IPS DF 6.9 (cell line): ENCODE measurements around the gene COL27A1.

Experiments
- DNase-seq: peaks from one replicate; pipeline ENCODE4 v3.0.0-alpha.2; 2013; ENCODE audit warnings: low read depth, low spot score
- H3K27ac ChIP-seq: one replicate; pipeline ENCODE4 v1.5.1; 2013; ENCODE audit warnings: low read length, control low read depth
- H3K27me3 ChIP-seq: 2 replicates; pipeline ENCODE4 v1.6.1; 2013; ENCODE audit warnings: mild to moderate bottlenecking, low read length; ENCODE audit not compliant: control insufficient read depth, insufficient read depth
- H3K36me3 ChIP-seq: 2 replicates; pipeline ENCODE4 v1.6.1; 2013; ENCODE audit warnings: low read length; ENCODE audit not compliant: control insufficient read depth, insufficient read depth
- H3K4me1 ChIP-seq: 2 replicates; pipeline ENCODE4 v1.6.1; 2013; ENCODE audit warnings: low read length; ENCODE audit not compliant: control insufficient read depth, insufficient read depth
- H3K4me3 ChIP-seq: 2 replicates; pipeline ENCODE4 v1.5.1; 2013; ENCODE audit warnings: mild to moderate bottlenecking, low read length
- H3K9me3 ChIP-seq: 2 replicates; pipeline ENCODE4 v1.6.1; 2013; ENCODE audit warnings: low read length, inconsistent platforms; ENCODE audit not compliant: control insufficient read depth, insufficient read depth
- WGBS: extraction: QIAGEN DNeasy Blood & Tissue Kit; methylation state at CpG from one replicate; pipeline ENCODE4 v1.1.7; 2013; ENCODE audit warnings: mixed read lengths, missing lambda C conversion rate; ENCODE audit not compliant: insufficient read length, insufficient coverage; 5-methylcytosine and 5-hydroxymethylcytosine counted together

COL27A1 gene

DNA sequence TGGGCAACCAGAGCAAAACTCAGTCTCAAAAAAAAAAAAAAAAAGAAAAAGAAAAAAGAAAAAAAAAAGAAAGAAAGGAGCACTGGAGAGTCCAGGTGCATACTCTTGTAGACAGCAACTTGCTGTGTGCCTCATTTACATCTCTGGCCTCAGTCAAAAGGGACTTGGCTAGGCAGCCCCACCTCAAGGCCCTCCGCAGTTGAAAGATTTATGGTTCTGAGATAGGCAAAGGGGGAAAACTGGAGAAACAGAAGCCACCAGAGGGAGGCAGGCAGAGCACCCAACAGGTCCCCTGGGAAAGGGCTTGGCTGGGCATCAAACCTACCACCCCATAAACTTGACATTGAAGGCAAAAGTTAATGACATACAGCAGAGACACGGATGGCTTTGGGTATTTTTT is 180.4 kb downstream of the COL27A1 start:
- Histone ChIP-seq H3K9me3 (no peaks in the 10 kb centered on the region), H3K27me3 (no peaks in the 10 kb centered on the region), H3K27ac (no peak overlapping the region), H3K36me3 (peaks cover 13% of the 10 kb centered on the region), H3K4me1 (no peaks in the 10 kb centered on the region), H3K4me3 (no peak overlapping the region)
- DNase-seq = no peak
- WGBS = no CpG with 5 or more reads among the region's 2 CpGs

GRCh38 chr9:114336157-114336556 is 180.8 kb downstream of the COL27A1 start:
- H3K4me3 ChIP-seq = no peak overlapping the region
- H3K27ac ChIP-seq = no peak overlapping the region
- WGBS = no CpG with 5 or more reads among the region's 10 CpGs
- no peaks in the 10 kb centered on the region for H3K9me3 ChIP-seq
- no peak for DNase-seq
- H3K27me3 ChIP-seq = no peaks in the 10 kb centered on the region
- H3K4me1 ChIP-seq = no peaks in the 10 kb centered on the region
- peaks cover 13% of the 10 kb centered on the region for H3K36me3 ChIP-seq

GRCh38 chr9:114336699-114337395 is 181.5 kb downstream of the COL27A1 start:
- WGBS = no CpG with 5 or more reads among the region's 23 CpGs
- H3K27me3 ChIP-seq = no peaks in the 10 kb centered on the region
- no peaks in the 10 kb centered on the region for H3K9me3 ChIP-seq
- H3K4me3 ChIP-seq = no peak overlapping the region
- no peaks in the 10 kb centered on the region for H3K4me1 ChIP-seq
- H3K36me3 ChIP-seq = peaks cover 15% of the 10 kb centered on the region
- no peak overlapping the region for H3K27ac ChIP-seq
- DNase-seq = no peak

- Histone ChIP-seq H3K4me3 (no peak overlapping the region), H3K27me3 (no peaks in the 10 kb centered on the region), H3K27ac (no peak overlapping the region), H3K36me3 (peaks cover 15% of the 10 kb centered on the region), H3K4me1 (no peaks in the 10 kb centered on the region), H3K9me3 (no peaks in the 10 kb centered on the region)
- DNase-seq = no peak
- no CpG with 5 or more reads among the region's 2 CpGs for WGBS
These were observed 182.8 kb downstream of the COL27A1 start for GRCh38 chr9:114338187-114338586.

- Histone ChIP-seq H3K27me3 (no peaks in the 10 kb centered on the region), H3K36me3 (peaks cover 20% of the 10 kb centered on the region), H3K4me1 (no peaks in the 10 kb centered on the region), H3K4me3 (no peak overlapping the region), H3K9me3 (no peaks in the 10 kb centered on the region), H3K27ac (no peak overlapping the region)
- no peak for DNase-seq
- no CpG with 5 or more reads among the region's 16 CpGs for WGBS
These were observed 184.0 kb downstream of the COL27A1 start for GRCh38 chr9:114339130-114339908.

DNA sequence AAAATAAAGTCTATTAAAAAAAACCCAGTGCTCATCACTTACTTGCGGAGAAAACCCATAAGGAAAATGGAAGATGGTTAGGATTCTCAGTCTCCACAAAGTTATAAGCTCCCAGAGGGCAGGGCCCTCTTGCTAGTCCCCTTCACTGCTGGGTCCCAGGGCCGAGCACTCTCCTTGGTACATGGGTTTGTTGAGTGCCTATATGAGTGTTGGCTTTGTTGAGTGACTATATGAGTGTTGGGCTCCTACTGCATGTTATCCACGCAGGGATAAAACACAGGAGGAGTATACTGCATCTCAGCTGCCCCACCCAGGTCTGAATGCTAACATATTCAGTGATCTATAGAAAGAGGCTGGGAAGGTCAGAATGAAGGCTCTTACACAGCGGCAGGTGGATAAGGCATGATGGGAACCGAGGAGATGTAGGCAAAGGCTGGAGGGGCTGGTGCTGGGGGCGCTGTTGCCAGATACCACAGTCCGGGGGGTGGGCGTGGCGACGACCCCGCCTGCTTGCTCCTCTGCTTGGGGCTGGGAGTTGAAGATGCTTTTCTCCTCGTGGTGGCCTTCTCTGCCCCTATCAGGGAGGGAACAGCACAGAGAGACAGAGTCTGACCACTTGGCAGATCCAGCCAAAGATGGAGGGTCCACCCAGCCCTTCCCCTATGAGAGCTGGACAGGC is 186.0 kb downstream of the COL27A1 start:
- no peak for DNase-seq
- peaks cover 24% of the 10 kb centered on the region for H3K36me3 ChIP-seq
- no peaks in the 10 kb centered on the region for H3K4me1 ChIP-seq
- H3K4me3 ChIP-seq = no peak overlapping the region
- H3K9me3 ChIP-seq = no peaks in the 10 kb centered on the region
- no CpG with 5 or more reads among the region's 12 CpGs for WGBS
- no peak overlapping the region for H3K27ac ChIP-seq
- no peaks in the 10 kb centered on the region for H3K27me3 ChIP-seq

DNA sequence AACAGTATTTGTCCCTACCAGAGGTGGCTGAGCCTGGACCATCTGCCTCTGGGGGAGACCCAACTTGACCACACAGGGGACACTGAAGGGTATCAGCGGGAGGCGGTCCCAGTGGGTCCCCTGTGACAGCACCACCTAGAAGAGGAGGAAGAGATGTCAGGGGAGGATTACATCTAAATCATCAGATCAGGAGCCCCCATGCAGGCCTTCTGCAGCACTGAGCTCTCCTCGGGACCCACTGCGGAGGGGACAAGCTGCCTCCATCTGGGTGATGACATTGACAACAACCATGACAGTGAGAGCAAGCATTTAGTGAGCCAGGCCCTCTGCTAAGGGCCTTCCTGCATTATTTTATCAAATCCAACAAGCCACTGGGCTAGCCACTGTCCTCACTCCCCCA is 186.7 kb downstream of the COL27A1 start:
- no peaks in the 10 kb centered on the region for H3K4me1 ChIP-seq
- no peaks in the 10 kb centered on the region for H3K27me3 ChIP-seq
- no peak overlapping the region for H3K4me3 ChIP-seq
- no peak overlapping the region for H3K27ac ChIP-seq
- H3K36me3 ChIP-seq = peaks cover 28% of the 10 kb centered on the region
- no peak for DNase-seq
- no CpG with 5 or more reads among the region's 4 CpGs for WGBS
- H3K9me3 ChIP-seq = no peaks in the 10 kb centered on the region

DNA sequence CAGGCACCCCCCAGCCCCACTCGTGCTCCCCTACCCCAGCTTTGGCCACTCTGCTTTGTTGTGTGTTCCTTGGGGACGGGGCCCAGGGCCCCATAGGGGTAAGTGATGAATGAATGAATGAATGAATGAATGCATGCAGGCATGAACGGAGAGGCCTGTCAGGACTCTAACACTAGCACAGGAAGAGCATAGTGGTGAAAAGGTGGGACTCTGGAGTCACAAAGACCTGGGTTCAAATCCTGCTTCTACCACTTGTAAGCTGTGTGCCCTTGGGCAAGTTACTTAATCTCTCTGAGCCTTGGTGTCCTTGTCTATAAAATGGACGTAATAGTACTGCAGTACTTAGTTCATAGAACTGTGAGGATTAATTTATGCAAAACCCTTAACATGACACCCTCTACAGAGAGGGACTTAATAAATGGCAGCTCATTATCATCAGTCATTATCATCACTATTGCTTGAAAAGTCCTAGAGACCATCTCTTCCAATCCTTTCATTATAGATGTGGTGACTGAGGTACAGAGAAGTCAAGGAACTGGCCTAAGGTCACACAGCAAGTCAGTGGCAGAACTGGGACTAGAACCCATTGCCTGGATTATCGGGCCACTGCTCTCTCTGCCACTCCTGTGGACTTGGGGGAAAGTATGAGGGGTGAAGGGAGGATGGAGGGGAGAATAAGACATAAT is 187.6 kb downstream of the COL27A1 start:
- no CpG with 5 or more reads among the region's 5 CpGs for WGBS
- Histone ChIP-seq H3K36me3 (peaks cover 26% of the 10 kb centered on the region), H3K27me3 (no peaks in the 10 kb centered on the region), H3K27ac (no peak overlapping the region), H3K4me3 (no peak overlapping the region), H3K4me1 (no peaks in the 10 kb centered on the region), H3K9me3 (no peaks in the 10 kb centered on the region)
- DNase-seq = no peak

DNA sequence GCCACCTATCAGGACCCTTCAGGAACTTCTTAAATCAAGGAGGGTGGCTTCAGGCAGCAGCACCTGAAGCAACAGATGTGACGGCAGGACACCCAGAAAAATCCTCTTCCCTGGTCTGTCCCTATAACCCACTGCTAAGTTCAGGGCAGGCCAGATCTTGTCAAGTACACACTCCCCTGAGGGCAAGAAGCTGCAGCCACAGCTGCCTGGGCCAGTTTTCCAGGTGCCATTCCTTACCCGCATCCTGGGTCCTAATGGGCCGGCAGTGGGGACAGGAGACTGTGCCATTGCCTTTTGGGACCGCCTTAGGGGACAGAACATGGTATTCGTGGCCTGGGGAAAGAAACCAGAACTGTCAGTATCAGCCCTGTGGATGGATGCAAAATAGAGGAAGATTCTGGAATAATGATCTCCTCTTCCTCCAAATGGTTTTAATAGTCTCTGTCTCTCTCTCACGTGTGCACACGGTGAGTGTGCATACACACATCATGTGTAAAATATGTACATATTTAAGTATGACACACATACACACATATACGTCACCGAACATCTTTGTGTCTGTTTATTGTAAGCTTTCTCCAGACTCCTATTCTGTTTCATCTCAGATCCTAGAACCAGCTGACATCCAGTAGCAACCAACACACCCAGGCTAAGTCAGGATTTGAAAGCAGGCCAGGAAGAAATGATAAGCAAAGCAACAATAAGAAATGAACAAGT is 188.3 kb downstream of the COL27A1 start:
- Histone ChIP-seq H3K36me3 (peaks cover 25% of the 10 kb centered on the region), H3K4me1 (peaks cover 2% of the 10 kb centered on the region; the same call in 1 of the 2 replicates), H3K27ac (no peak overlapping the region), H3K9me3 (no peaks in the 10 kb centered on the region), H3K4me3 (no peak overlapping the region), H3K27me3 (no peaks in the 10 kb centered on the region)
- no peak for DNase-seq
- no CpG with 5 or more reads among the region's 9 CpGs for WGBS

- DNase-seq = no peak
- Histone ChIP-seq H3K27ac (no peak overlapping the region), H3K4me3 (no peak overlapping the region), H3K36me3 (peaks cover 25% of the 10 kb centered on the region), H3K4me1 (peaks cover 4% of the 10 kb centered on the region; the same call in 1 of the 2 replicates), H3K9me3 (no peaks in the 10 kb centered on the region), H3K27me3 (no peaks in the 10 kb centered on the region)
- WGBS = no CpG with 5 or more reads among the region's 11 CpGs
These were observed 188.8 kb downstream of the COL27A1 start for GRCh38 chr9:114344188-114344566.
